LHCN-M2 (cell line): ENCODE measurements around the gene FNDC4. TPM values are rescaled to one million over a fixed set of nuclear protein-coding genes. Genes with fewer than 3 reads are reported as not detected.

Experiments
- DNase-seq: peaks from one replicate; pipeline ENCODE4 v3.0.0-alpha.2; 2012; ENCODE audit warnings: low read depth
- total RNA-seq: library from RNA; depleted of rRNA; stranded (reverse); fragments of >200 nt; gene quantifications from 2 replicates; pipeline ENCODE4 v1.2.3, GENCODE V29; 2014; rRNA removed

The FNDC4 gene
- total RNA-seq, 1 experiment from 2014 or later: 25.9 TPM

GRCh38 chr2:27494284-27494943 lies 586 bp downstream of the FNDC4 start:
- peak; percentile 16 for DNase-seq

DNA sequence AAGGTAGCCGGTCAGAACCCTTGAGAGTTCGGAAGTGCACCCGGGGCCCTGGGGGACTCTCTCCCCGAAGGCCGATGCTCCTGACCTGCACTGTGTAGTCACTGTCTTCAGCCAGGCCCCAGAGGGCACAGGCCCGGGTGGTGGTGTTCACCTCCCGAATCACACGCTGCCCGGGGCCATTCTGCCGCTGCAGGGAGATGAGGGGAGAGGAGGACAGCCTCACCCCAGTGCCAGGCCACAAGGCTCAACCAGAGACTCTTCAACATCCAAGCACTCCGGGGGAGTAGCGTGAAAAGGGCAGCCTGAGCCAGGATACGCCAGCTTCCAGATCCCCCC lies 1.1 kb downstream of the FNDC4 start:
- no peak for DNase-seq

GRCh38 chr2:27492557-27492956 lies 2.4 kb downstream of the FNDC4 start:
- no peak for DNase-seq

- DNase-seq: peak; percentile 89
Observed at GRCh38 chr2:27489498-27490397, 5.3 kb downstream of the FNDC4 start, which contains the start of gene IFT172. IFT172 (minus strand) TSS chr2:27489743; CDS start chr2:27489653, 90 bp downstream.

- no peak for DNase-seq
Observed at GRCh38 chr2:27489118-27489497, 5.9 kb downstream of the FNDC4 start.

DNA sequence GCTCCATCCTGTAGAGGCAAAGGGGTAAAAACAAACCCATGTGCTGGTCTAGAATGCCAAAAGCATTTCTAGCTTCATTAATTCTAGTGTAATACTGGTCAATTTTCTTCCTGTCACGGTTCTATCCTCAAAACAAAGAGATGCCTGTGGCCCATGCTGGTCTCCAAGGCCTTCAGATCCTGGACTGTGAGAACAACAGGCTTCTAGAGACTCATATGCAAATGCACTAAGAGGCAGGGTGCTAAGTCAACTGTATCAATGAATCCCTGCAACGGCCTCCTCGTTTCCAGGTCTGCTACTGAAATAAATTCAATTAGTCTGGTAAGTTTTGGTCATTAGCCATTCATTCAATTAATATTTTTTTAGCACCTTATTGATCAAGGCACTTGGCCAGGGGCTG lies 9.5 kb downstream of the FNDC4 start:
- no peak for DNase-seq

GRCh38 chr2:27471961-27472360 lies 23.0 kb downstream of the FNDC4 start:
- no peak for DNase-seq

DNA sequence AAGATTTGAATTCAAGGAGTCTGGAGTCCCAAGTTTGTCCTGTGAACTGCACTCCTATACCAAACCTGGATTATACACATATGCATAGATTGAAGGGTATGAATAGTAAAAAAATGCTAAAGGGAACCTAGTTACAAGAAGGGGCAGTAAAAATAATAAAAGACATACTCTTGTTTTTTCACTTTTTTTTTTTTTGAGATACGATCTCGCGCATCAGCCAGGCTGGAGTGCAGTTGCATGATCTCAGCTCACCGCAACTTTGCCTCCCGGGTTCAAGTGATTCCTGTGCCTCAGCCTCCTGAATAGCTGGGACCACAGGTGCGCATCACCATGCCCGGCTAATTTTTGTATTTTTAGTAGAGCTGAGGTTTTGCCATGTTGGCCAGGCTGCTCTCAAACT lies 30.6 kb downstream of the FNDC4 start:
- no peak for DNase-seq

- DNase-seq: no peak
Observed at GRCh38 chr2:27461118-27461517, 33.9 kb downstream of the FNDC4 start.

- no peak for DNase-seq
Observed at GRCh38 chr2:27453968-27454367, 41.0 kb downstream of the FNDC4 start.

DNA sequence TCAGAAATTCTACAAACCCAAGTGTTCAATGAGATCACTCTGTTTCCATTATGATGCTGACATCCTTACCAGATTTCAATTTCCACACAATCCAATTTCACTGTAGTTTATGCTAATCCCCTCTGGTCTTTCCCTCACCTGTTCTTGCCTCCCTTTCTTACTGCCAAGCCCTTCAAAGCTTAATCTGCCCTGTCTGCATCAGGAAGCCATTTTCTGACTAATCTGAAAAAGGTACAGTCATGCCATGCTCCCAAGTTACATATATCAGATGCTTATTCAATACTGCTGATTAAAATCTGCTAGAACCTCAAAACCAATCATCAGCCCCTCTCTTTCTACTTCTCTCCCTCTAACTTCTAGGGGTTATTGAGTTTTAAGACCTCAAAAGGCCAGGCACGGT lies 43.9 kb downstream of the FNDC4 start:
- no peak for DNase-seq

GRCh38 chr2:27448381-27448780 lies 46.6 kb downstream of the FNDC4 start:
- DNase-seq: no peak

GRCh38 chr2:27446057-27446456 lies 48.9 kb downstream of the FNDC4 start:
- DNase-seq: no peak

- no peak for DNase-seq
Observed at GRCh38 chr2:27445615-27446014, 49.4 kb downstream of the FNDC4 start.

DNA sequence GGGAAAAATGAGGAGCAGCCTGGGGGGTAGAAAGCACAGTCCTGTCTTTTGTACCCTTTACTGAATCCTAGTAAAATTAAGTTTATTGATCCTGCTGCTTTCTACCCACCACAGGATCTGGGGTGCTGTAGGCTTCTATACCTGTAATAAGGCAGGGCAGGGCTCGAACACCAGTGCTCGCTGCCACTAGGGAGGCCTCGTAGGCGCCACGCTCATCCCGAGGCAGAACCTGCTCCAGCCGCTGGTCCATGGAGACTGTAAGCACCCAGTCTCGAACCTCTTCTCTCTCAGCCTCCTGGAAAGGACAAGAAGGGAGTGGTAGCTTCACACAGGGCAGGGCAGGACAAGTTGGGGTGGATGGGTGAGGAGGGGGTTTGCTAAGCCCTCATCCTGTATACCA lies 49.8 kb downstream of the FNDC4 start:
- no peak for DNase-seq

GRCh38 chr2:27442920-27443282 lies 52.1 kb downstream of the FNDC4 start:
- DNase-seq: no peak

DNA sequence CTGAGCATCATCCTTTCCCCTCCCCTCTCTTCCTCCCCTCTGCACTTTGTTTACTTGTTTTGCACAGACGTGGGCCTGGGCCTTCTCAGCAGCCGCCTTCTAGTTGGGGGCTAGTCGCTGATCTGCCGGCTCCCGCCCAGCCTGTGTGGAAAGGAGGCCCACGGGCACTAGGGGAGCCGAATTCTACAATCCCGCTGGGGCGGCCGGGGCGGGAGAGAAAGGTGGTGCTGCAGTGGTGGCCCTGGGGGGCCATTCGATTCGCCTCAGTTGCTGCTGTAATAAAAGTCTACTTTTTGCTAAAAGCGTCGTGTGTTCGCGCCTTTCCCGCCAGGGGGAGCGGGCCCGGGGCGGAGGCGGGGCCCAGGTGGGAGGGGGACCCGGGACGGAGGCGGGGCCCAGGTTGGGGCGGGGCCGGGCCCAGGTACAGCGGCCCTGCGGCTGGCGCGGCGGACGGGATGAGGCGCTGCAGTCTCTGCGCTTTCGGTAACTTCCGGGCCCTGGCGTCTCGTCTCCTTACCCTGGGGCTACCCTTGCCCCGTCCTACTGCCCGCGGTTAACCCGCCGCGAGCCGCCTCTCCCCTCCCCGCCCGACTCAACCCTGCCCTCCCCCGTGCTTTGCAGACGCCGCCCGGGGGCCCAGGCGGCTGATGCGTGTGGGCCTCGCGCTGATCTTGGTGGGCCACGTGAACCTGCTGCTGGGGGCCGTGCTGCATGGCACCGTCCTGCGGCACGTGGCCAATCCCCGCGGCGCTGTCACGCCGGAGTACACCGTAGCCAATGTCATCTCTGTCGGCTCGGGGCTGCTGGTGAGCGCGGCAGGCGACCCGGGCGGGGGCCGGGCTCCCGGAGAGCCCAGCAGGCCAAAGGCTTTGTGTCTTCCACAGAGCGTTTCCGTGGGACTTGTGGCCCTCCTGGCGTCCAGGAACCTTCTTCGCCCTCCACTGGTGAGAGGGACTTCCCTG lies 52.8 kb downstream of the FNDC4 start, which contains the start of gene KRTCAP3:
Gene KRTCAP3 (plus strand): TSS at position 424 of the 962 bp plus-strand sequence. CDS start 32 bp downstream, at position 456.
- DNase-seq: no peak

Other genes starting within 250 kb of the FNDC4 start
- 0.63 TPM in 1 of 2 replicates, not detected in the other for gene SLC30A3, start 232.2 kb downstream of the FNDC4 start, total RNA-seq
- gene DNAJC5G, start 219.8 kb downstream of the FNDC4 start, total RNA-seq: not detected in 2 replicates
- gene TRIM54, start 212.8 kb downstream of the FNDC4 start, total RNA-seq: 0.11 TPM in 1 of 2 replicates, not detected in the other
- 1.2 and 2.2 TPM in 2 replicates for gene UCN, start 186.8 kb downstream of the FNDC4 start, total RNA-seq
- gene MPV17, start 172.1 kb downstream of the FNDC4 start, total RNA-seq: 81.4 and 113 TPM in 2 replicates
- gene GTF3C2, start 138.4 kb downstream of the FNDC4 start, total RNA-seq: 42.3 and 43.5 TPM in 2 replicates
- gene EIF2B4, start 124.9 kb downstream of the FNDC4 start, total RNA-seq: 33.4 and 40.1 TPM in 2 replicates
- gene SNX17, start 124.6 kb downstream of the FNDC4 start, total RNA-seq: 176 and 181 TPM in 2 replicates
- 12.7 and 16.5 TPM in 2 replicates for gene ZNF513, start 114.5 kb downstream of the FNDC4 start, total RNA-seq
- 117 and 120 TPM in 2 replicates for gene PPM1G, start 85.6 kb downstream of the FNDC4 start, total RNA-seq
- 130 and 140 TPM in 2 replicates for gene NRBP1, start 66.6 kb downstream of the FNDC4 start, total RNA-seq
- 0.46 TPM in 1 of 2 replicates, not detected in the other for gene KRTCAP3, start 52.8 kb downstream of the FNDC4 start, total RNA-seq
- gene IFT172, start 5.5 kb downstream of the FNDC4 start, total RNA-seq: 5.7 and 7.4 TPM in 2 replicates
- gene GCKR, start 1.6 kb upstream of the FNDC4 start, total RNA-seq: 0.11 and 0.32 TPM in 2 replicates
- 36.0 and 41.6 TPM in 2 replicates for gene ZNF512, start 87.8 kb upstream of the FNDC4 start, total RNA-seq
- gene CCDC121, start 133.8 kb upstream of the FNDC4 start, total RNA-seq: 2.2 and 2.9 TPM in 2 replicates
- gene GPN1, start 133.8 kb upstream of the FNDC4 start, total RNA-seq: 46.9 and 52.0 TPM in 2 replicates
- gene SUPT7L, start 168.4 kb upstream of the FNDC4 start, total RNA-seq: 19.8 and 26.4 TPM in 2 replicates
- 30.5 and 35.3 TPM in 2 replicates for gene SLC4A1AP, start 168.7 kb upstream of the FNDC4 start, total RNA-seq